GM18909 (cell line): ENCODE results near the gene MAPK6.

ENCODE experiments used
- ATAC-seq: cut with Tn5 transposase; IDR thresholded peaks from one replicate; pipeline ENCODE4 v1.9.1; 2021; ENCODE audit warnings: mild to moderate bottlenecking; ENCODE audit not compliant: unreplicated experiment, poor library complexity

Gene MAPK6

GRCh38 chr15:52099651-52100272 is 80.7 kb downstream of the MAPK6 start:
- ATAC-seq: no peak

DNA sequence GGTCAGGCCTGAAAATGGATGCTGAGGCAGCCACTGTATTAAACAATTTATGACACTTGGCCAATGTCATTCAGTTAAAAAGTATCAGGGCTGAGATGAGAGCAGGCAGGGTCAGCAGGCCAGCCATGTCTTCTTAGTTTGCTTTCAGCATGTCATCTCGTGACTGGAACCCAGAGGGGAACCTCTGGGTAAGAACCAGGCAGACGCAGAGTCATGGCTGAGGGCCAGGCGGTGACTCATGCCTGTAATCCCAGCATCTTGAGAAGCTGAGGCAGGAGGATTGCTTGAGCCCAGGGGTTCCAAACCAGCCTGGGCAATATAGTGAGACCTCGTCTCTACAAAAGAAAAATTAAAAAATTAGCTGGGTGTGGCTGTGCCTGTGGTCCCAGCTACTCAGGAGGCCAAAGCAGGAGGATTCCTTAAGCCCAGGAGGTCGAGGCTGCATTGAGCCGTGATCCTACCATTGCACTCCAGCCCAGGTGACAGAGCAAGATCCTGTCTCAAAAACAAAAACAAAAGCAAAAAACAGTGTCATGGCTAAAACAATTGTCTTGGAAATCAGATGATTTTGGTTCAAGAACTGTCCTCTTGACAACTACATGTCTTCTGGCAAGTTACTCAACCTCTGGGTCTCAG is 81.9 kb downstream of the MAPK6 start:
- ATAC-seq: no peak

DNA sequence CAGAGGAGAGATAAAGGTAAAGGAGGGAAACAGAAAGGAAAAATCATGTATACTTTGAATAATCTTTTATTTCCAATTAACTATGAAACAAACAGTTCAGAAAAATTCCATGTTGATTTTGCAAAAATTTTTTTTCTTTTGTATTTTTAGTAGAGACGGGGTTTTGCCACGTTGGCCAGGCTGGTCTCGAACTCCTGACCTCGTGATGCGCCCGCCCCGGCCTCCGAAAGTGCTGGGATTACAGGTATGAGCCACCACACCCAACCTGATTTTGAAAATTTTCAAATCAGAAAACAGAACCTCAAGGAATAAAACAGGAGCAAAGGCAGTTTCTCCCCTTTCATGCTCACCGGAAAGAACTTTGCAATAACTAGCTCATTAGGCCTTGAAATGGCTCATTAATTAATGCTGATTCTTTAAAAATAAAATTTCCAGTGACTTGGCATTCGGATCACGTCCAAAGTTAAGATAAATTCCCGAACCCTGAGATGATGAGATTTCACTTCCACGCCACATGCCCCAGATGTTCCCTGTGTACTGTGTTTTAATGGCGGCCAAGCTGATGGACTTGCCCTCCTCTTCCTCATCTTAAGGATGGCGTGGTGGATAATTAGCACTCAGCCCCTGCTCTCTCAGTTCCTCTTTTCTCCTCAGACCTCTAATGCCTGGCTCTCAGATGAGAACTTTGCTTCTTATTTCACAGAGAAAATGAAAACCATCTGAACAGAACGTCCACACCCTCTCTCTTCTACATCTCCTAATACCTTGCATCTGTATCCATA is 82.7 kb downstream of the MAPK6 start:
- ATAC-seq: peak; percentile 41

DNA sequence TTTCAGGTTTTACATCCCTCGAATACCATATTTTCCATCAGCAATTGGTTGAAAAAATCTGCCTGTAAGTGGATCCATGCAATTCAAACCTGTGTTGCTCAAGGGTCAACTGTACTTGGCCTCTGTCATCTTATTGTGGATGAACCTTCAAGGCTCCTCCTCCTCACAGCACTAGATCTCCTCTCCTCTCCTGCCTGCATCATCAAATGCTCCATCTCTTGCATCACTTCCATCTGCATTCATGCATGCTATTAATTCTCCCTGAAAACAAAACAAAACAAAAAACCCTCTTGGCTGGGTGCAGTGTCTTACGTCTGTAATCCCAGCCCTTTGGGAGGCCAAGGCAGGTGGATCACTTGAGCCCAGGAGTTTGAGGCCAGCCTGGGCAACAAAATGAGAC is 83.4 kb downstream of the MAPK6 start:
- ATAC-seq: no peak

- ATAC-seq: peak; percentile 73
Observed at GRCh38 chr15:52103217-52104207, 84.5 kb downstream of the MAPK6 start.

DNA sequence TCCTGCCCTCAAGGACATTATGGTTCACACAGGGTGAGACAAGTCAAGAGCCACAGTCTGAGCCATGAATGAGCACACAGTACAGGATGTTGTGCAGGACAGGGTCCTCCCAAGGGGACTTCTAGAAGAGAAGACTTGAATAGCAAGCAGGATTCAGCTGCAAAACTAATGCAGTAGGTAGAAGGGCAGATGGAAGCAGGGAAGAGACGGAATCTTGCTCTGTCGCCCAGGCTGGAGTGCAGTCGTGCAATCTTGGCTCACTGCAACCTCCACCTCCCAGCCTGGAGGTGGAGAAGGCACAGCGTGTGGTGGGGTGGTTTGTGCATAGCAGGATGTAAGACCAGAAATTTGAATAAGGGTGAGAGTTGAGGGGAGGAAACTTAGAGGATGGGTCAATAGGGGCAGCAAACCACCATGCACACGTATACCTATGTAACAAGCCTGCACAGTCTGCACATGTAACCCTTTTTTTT is 85.5 kb downstream of the MAPK6 start:
- peak; percentile 46 for ATAC-seq

GRCh38 chr15:52105846-52106245 is 86.8 kb downstream of the MAPK6 start:
- ATAC-seq: no peak

- ATAC-seq: no peak
Observed at GRCh38 chr15:52106641-52107040, 87.6 kb downstream of the MAPK6 start.

DNA sequence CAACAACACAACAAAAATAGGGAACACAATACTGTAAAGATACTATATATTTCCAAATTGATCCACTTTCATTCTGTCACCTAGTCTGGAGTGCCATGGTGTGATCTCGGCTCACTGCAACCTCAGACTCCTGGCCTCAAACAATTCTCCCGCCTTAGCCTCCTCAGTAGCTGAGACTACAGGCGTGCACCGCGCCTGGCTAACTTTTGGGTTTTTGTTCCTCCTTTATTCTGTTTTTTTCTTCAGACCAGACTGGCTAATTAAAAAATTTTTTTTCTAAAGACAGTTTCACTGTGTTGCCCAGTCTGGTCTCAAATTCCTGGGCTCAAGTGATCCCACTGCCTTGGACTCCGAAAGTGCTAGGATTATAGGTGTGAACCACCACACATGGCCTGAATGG is 88.2 kb downstream of the MAPK6 start:
- no peak for ATAC-seq

DNA sequence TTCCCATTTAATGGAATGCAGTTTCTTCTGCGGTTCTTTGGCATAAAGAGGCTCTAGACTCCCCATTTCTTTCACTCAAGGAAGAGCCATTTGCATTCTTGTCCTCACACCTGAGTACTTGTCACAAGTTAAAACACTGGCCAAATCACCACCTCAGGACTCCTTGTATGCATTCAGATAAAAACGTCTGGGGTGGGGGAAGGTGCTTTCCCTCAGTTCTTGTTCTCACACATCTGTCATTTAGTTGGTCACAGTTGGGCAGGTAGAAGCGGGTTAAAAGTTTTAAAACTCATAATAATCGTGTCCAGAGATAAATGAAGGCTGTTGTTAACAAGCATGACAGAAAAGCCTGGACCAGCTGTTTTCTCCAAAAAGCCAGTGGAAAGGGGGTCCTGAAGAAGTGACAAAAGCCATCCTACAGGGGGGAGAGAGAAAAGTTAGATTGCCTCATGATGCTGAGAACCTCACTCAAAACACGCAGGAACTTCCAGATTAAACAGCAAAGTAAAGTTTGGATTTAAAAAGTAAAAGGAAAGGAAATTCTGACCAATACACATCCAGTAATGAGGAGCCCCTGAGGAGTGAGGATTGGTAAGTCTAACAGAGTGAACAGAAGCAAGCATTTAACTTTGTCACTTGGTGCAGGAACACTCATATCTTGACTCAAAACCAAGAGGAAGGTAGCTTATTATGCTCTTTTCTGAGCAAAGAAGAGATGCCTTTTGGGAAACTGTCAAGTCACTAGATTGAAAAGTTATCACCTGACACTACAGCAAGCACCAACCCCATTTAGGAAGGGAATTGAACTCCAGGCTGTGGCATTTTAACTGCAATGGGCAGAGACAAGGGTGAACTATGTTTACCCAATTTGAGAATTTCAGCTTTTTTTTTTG is 90.8 kb downstream of the MAPK6 start:
- peak; percentile 63 for ATAC-seq

DNA sequence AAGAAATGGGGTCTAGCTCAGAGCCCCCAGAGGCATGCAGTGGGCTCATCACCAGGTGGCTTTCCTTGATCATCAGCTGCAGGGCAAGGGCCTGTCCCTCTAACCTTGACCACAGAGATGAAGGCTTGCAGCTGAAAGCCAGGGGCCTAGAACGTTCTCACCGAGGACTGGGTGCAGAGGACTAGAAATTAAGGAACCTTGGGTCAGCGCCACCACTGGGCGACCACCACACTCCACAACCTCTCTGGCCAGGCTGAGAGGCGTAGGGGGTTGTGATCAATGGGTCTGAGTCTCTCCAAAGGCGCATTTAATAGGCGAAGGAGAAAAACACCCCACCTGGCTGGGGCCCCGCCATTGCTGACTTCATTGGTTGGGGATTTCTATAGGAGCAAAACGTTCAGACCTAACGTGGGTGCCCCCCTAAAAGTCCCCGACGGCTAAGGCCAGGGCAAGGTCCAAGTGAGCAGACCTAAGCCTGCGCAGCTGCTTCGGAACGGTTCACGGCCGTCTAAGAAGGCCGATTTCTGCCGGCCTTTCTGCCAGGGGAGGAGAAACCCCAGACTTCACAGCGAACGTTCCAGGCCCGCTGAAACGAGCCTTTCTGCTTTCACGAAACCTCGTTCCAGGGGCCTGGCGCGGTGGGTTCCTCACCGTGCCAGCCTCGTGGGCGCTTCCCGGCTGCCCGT is 92.6 kb downstream of the MAPK6 start:
- ATAC-seq: no peak

DNA sequence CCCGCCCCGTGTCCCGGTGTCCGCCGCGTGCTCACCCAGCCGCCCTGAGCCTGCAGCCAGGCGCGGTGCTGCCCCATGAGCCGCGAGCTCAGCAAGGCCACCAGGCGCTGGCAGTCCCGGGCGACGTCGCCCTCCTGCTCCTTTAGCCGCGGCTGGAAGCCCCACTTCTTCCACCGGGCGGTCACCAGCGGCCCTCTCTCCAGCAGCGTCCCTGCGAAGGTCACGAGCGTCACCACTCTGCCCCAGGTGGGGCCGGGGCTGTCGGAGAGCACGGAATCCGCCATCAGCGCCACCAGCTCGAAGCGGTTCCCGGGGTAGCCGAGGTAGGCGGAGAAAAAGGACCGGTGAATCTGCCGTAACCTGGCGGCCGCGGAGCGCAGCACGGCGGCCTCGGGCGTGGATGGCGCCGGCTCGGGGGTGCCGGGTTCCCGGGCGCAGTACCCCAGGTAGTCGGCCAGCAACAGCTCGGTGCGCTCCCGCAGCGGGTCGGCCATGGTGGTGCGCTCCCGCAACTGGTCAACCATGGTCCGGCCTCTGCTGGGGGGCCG is 93.3 kb downstream of the MAPK6 start:
- no peak for ATAC-seq

- ATAC-seq: no peak
Observed at GRCh38 chr15:52113235-52113634, 94.2 kb downstream of the MAPK6 start.

- ATAC-seq: no peak
Observed at GRCh38 chr15:52113708-52114107, 94.7 kb downstream of the MAPK6 start.

DNA sequence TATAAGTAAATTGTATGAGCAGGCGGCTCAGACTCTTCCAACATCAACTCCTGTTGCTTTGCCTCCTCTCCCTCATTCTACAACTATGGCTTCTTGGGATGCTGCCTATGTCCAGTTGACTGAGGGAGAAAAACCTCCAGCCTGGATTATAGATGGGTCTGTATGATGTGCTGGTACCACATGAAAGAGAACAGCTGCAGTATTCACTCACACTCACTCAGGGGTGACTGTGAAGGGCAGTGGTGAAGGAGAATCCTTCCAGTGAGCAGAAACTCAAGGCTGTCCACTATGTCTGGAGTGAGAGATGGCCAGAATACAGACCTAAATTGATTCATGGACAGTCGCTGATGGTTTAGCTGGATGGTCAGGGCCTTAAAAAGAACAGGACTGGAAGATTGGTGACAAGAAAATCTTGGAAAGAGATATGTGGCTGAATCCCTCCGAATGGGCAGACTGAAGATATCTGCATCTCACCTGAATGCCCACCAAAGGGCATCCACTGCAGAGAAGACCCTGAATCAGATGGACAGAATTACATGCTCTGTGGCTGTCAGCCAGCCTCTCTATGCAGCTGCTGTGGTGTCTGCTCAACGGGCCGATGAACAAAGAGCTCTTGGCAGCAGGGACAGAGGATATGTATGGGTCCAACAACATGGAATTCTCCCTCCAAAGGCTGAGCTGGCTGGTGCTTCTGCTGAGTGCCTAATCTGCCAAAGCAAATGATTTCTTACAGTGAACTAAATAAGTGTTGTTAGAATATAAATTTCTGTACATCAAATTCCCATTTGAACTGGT is 95.4 kb downstream of the MAPK6 start:
- no peak for ATAC-seq

DNA sequence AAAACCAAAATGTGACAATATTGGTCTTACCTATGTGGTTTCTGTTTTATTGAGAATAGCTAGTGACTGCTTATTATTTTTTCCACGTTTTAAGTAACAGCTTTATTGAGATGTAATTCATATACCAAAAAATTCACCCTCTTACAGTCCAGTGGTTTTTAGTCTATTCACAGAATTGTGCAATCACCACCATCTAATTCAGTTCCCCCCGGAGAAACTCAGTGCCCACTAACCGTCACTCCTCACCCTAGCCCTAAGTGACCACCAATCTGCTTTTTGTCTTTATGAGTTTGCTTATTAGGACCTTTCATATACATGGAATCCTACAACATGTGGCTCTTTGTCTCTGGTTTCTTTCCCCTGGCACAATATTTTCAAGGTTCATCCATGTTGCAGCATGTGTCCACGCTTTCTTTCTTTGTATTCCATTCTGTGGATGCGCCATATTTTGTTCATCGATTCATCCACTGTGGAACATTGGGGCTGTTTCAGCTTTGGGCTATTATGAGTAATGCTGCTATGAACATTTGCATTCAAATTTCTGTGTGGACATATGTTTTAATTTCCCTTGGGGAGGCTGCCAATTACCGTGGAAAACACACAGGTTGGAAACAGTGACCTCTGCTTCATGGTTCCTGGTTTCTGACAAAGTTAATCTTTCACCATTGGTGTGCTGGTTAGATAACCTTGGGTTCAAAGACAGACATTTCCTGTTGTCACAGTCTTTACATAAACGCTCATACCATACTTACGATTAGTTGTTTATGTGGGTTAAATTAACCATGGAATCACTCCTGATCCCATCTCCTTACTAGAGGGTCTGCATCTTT is 96.8 kb downstream of the MAPK6 start:
- no peak for ATAC-seq
